ENCODE measurements around the gene LENG1. TPM values are rescaled to one million over a fixed set of nuclear protein-coding genes. Genes with fewer than 3 reads are reported as not detected.

LENG1 gene
- total RNA-seq, 2 experiments from 2014 or later = 3.3 to 4.0 TPM

GRCh38 chr19:54206831-54207177, 47.3 kb upstream of the LENG1 start:
- intact Hi-C loops (cut with micrococcal nuclease) = no loop called here
- peak overlapping the region; percentile 14 for H3K4me3 Mint-ChIP-seq
- ATAC-seq (no peak), DNase-seq (no peak)
- H3K27ac Mint-ChIP-seq = peak overlapping the region; percentile 5
- peaks cover 92% of the 10 kb centered on the region for H3K4me1 Mint-ChIP-seq (ENCODE audit: low read depth)
- ChIA-PET CTCF (no interaction called here), POLR2A (interaction anchor here (0.6 to 16.5 kb wide), 13 partner anchors 12 to 1050 kb away, joined by 3 to 419 read pairs (median 3); partner anchors contain the start of genes CNOT3, LENG1, MBOAT7 and PRPF31)
- H3K27me3 Mint-ChIP-seq = no peaks in the 10 kb centered on the region
- H3K9me3 Mint-ChIP-seq = no peaks in the 10 kb centered on the region
- peaks cover 81% of the 10 kb centered on the region for H3K36me3 Mint-ChIP-seq (ENCODE audit: low read depth)
- TF ChIP-seq, protein P1, sequence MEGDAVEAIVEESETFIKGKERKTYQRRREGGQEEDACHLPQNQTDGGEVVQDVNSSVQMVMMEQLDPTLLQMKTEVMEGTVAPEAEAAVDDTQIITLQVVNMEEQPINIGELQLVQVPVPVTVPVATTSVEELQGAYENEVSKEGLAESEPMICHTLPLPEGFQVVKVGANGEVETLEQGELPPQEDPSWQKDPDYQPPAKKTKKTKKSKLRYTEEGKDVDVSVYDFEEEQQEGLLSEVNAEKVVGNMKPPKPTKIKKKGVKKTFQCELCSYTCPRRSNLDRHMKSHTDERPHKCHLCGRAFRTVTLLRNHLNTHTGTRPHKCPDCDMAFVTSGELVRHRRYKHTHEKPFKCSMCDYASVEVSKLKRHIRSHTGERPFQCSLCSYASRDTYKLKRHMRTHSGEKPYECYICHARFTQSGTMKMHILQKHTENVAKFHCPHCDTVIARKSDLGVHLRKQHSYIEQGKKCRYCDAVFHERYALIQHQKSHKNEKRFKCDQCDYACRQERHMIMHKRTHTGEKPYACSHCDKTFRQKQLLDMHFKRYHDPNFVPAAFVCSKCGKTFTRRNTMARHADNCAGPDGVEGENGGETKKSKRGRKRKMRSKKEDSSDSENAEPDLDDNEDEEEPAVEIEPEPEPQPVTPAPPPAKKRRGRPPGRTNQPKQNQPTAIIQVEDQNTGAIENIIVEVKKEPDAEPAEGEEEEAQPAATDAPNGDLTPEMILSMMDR (IDR thresholded peaks at IDR 0.05) = no peak

DNA sequence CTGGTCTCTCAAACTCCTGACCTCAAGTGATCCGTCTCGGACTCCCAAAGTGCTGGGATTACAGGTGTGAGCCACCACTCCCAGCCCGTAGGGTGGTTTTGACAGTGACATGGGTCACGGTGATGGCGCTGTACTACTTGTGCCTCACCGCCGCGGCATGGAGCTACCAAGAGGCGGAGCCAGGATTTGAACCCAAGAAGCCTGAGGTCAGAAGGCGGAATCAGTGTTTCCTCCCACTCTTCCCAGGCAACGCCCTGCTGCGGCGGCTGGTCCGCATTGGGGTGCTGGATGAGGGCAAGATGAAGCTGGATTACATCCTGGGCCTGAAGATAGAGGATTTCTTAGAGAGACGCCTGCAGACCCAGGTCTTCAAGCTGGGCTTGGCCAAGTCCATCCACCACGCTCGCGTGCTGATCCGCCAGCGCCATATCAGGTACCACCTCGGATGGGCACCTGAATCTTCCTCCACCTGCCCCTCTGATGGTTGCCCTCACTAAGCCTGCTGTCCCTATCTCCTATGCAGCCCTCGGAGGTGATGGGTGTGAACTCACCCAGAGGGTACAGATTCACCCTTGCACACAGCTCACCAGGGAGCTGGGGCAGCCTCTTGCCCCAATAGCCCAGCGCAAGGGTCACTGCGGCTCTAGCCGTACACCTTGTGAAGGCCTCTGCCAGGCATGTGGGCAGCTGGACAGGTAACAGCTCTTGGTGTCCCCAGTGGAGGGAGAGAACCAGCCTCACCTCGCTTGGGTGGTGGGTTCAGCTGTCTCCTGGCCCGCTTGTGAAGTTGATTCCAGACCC, 46.7 kb upstream of the LENG1 start:
- no peak for ATAC-seq

DNA sequence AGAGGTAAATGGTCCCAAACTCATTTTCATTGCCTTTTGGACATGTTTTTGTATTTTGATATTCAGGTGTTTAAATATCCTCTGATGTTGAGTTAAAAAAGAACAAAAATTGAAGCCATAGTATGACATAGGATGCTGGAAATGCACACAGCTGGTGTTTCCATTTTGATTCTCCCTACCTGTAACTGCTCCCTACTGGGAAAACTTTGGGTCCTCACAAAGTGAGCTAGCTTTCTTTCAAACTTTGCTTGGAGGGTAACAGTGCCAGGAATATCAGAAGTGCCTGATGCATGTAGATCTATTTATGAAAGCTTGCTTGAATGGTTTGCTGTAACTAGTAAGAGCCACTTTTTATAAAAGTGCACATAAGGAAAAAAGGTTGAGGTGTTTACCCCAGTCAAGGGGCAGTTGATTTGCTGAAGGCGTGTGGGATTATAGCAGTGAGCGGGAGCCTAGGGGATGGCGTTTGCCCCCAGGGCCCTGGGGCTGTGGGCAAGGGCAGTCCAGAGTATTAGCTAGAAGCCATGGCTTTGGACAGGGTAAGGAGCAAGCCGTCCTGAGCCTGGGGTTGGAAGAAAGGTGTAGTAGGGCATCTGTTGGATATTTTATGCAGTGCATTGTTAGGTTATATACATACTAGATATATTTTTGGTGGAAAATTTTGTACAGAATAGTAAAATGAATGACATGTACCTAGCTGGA, 45.4 kb upstream of the LENG1 start:
- H3K27me3 Mint-ChIP-seq = no peaks in the 10 kb centered on the region
- H3K4me3 Mint-ChIP-seq = peak overlapping the region; percentile 87
- H3K4me1 Mint-ChIP-seq (ENCODE audit: low read depth) = peaks cover 80% of the 10 kb centered on the region
- peaks cover 82% of the 10 kb centered on the region for H3K36me3 Mint-ChIP-seq (ENCODE audit: low read depth)
- ChIA-PET CTCF (interaction anchor here (1.0 kb wide), 1 partner anchor 15 kb away, joined by 3 read pairs; the partner anchor contains the start of gene MBOAT7), POLR2A (interaction anchor here (0.6 to 16.5 kb wide), 11 partner anchors 10 to 1180 kb away, joined by 3 to 419 read pairs (median 4); partner anchors contain the start of genes LENG1, LILRB3, MBOAT7 and RPS9)
- intact Hi-C loops (cut with micrococcal nuclease) = no loop called here
- H3K27ac Mint-ChIP-seq = peak overlapping the region; percentile 62
- DNase-seq (no peak), ATAC-seq (no peak)
- H3K9me3 Mint-ChIP-seq = no peaks in the 10 kb centered on the region
- TF ChIP-seq, protein P1 (IDR thresholded peaks at IDR 0.05) = no peak

More for the DNA sequence above, 46.7 kb upstream of the LENG1 start:
- H3K27me3 Mint-ChIP-seq = no peaks in the 10 kb centered on the region
- DNase-seq = no peak
- CTCF ChIA-PET = no interaction called here
- POLR2A ChIA-PET = interaction anchor here (0.6 to 16.5 kb wide), 15 partner anchors 12 to 1179 kb away, joined by 3 to 419 read pairs (median 3); partner anchors contain the start of genes CNOT3, LENG1, LILRB3 and MBOAT7
- H3K4me3 Mint-ChIP-seq = peak overlapping the region; percentile 87
- peaks cover 93% of the 10 kb centered on the region for H3K4me1 Mint-ChIP-seq (ENCODE audit: low read depth)
- TF ChIP-seq, protein P1 (IDR thresholded peaks at IDR 0.05) = no peak
- H3K9me3 Mint-ChIP-seq = no peaks in the 10 kb centered on the region
- intact Hi-C loops (cut with micrococcal nuclease) = no loop called here
- H3K36me3 Mint-ChIP-seq (ENCODE audit: low read depth) = peaks cover 84% of the 10 kb centered on the region
- H3K27ac Mint-ChIP-seq = no peak overlapping the region

DNA sequence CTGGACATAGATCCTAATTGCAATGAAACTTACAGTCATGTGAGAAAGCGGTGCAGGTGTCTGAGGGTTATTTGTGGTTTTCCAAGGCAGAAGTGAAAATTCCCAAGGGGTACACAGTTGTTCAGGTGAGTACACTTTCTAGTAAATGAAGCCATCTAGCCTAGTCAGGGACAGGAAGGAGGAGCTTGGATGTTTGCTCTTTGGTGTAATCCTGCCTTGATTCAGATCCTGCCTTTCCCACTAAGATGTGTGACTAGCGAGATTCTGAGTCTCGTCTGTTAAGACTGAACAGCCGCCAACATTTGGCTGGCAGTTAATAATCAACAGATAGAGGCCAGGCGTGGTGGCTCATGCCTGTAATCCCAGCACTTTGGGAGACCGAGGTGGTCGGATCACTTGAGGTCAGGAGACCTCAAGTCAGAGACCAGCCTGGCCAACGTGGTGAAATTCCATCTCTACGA, 43.7 kb upstream of the LENG1 start:
- Mint-ChIP-seq H3K9me3 (no peaks in the 10 kb centered on the region), H3K36me3 (ENCODE audit: low read depth) (peaks cover 75% of the 10 kb centered on the region), H3K4me1 (ENCODE audit: low read depth) (peaks cover 68% of the 10 kb centered on the region), H3K4me3 (peak overlapping the region; percentile 87), H3K27me3 (no peaks in the 10 kb centered on the region), H3K27ac (peak overlapping the region; percentile 62)
- ChIA-PET CTCF (no interaction called here), POLR2A (interaction anchor here (0.9 to 18.7 kb wide), 7 partner anchors 3 to 259 kb away, joined by 3 to 419 read pairs (median 8); partner anchors contain the start of genes CNOT3, LENG1, MBOAT7 and RPS9)
- intact Hi-C loops (cut with micrococcal nuclease) = no loop called here
- DNase-seq = no peak
- no peak for ATAC-seq
- TF ChIP-seq, protein P1 (IDR thresholded peaks at IDR 0.05) = no peak
